ENCODE results near the gene NDC80.

Gene NDC80

DNA sequence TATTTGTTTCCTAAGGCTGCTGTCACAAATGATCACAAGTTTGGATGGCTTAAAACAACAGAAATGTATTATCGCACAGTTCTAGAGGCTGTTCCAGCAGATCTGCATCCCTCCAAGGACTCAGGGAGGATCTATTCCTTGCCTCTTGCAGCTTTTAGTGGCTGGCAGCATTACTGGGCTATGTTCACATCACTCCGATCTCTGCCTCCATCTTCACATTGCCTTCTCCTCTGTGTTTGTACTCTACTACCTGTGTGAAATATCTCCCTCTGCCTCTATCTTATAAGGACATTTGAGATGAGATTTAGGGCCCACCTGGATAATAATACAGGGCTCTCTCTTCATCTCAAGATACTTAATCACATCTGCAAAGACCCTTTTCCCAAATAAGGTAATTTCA lies 18.9 kb downstream of the NDC80 start (continued):
- TF ChIP-seq ZNF292 (tag by site-specific recombination; IDR thresholded peaks at IDR 0.05; ENCODE audit: borderline replicate concordance, low read depth) (no peak), ZNF580 (tag by site-specific recombination; IDR thresholded peaks at IDR 0.05) (no peak), ZNF157 (tag by site-specific recombination; IDR thresholded peaks at IDR 0.05) (no peak)

- Histone ChIP-seq H3K9me3 (ENCODE audit: control insufficient read depth, insufficient read depth, low read depth, low read length) (no peaks in the 10 kb centered on the region), H3K36me3 (ENCODE audit: control insufficient read depth in 2 of 2, insufficient read depth in 1 of 2, low read length in 2 of 2) (peaks cover 38 to 78% of the 10 kb centered on the region in 2 experiments), H3K27ac (ENCODE audit: extremely low read depth, low read depth, low read length) (no peak overlapping the region), H3K4me3 (ENCODE audit: low read depth, low read length) (no peak overlapping the region), H3K4me1 (ENCODE audit: control insufficient read depth, insufficient read depth, low read length) (no peaks in the 10 kb centered on the region; the same call in 1 of the 2 replicates)
- TF ChIP-seq ZNF571 (tag by site-specific recombination; IDR thresholded peaks at IDR 0.05) (no peak), ZNF311 (tag by site-specific recombination; IDR thresholded peaks at IDR 0.05; ENCODE audit: borderline replicate concordance) (no peak), RBAK (tag by site-specific recombination; IDR thresholded peaks at IDR 0.05) (no peak)
- ChIA-PET POLR2A (no interaction called here), CTCF (no interaction called here)
These were observed 26.3 kb downstream of the NDC80 start for GRCh38 chr18:2597639-2598038.

- H3K9me3 ChIP-seq (ENCODE audit: control insufficient read depth, insufficient read depth, low read depth, low read length): no peaks in the 10 kb centered on the region
- CTCF ChIA-PET: no interaction called here
- peaks cover 29 to 89% of the 10 kb centered on the region in 2 experiments for H3K36me3 ChIP-seq (ENCODE audit: control insufficient read depth in 2 of 2, insufficient read depth in 1 of 2, low read length in 2 of 2)
- no peaks in the 10 kb centered on the region for H3K4me1 ChIP-seq (ENCODE audit: control insufficient read depth, insufficient read depth, low read length)
- no peak overlapping the region for H3K27ac ChIP-seq (ENCODE audit: extremely low read depth, low read depth, low read length)
- TF ChIP-seq, protein P1, sequence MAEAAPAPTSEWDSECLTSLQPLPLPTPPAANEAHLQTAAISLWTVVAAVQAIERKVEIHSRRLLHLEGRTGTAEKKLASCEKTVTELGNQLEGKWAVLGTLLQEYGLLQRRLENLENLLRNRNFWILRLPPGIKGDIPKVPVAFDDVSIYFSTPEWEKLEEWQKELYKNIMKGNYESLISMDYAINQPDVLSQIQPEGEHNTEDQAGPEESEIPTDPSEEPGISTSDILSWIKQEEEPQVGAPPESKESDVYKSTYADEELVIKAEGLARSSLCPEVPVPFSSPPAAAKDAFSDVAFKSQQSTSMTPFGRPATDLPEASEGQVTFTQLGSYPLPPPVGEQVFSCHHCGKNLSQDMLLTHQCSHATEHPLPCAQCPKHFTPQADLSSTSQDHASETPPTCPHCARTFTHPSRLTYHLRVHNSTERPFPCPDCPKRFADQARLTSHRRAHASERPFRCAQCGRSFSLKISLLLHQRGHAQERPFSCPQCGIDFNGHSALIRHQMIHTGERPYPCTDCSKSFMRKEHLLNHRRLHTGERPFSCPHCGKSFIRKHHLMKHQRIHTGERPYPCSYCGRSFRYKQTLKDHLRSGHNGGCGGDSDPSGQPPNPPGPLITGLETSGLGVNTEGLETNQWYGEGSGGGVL (tag by site-specific recombination; IDR thresholded peaks at IDR 0.05): no peak
- TF ChIP-seq MZF1 (tag by site-specific recombination; IDR thresholded peaks at IDR 0.05; ENCODE audit: borderline replicate concordance) (no peak), ZNF341 (tag by site-specific recombination; IDR thresholded peaks at IDR 0.05; ENCODE audit: low read depth) (no peak), TCF7L2 (IDR thresholded peaks at IDR 0.05; ENCODE audit: borderline replicate concordance, low read depth, low read length) (no peak), ZNF175 (tag by site-specific recombination; IDR thresholded peaks at IDR 0.05) (no peak), ATF2 (tag by site-specific recombination; IDR thresholded peaks at IDR 0.05; ENCODE audit: low read depth) (no peak), ZNF555 (tag by site-specific recombination; conservative IDR thresholded peaks at IDR 0.05) (no peak), ZNF510 (tag by site-specific recombination; IDR thresholded peaks at IDR 0.05; ENCODE audit: insufficient replicate concordance) (no peak)
- TF ChIP-seq, protein P2, sequence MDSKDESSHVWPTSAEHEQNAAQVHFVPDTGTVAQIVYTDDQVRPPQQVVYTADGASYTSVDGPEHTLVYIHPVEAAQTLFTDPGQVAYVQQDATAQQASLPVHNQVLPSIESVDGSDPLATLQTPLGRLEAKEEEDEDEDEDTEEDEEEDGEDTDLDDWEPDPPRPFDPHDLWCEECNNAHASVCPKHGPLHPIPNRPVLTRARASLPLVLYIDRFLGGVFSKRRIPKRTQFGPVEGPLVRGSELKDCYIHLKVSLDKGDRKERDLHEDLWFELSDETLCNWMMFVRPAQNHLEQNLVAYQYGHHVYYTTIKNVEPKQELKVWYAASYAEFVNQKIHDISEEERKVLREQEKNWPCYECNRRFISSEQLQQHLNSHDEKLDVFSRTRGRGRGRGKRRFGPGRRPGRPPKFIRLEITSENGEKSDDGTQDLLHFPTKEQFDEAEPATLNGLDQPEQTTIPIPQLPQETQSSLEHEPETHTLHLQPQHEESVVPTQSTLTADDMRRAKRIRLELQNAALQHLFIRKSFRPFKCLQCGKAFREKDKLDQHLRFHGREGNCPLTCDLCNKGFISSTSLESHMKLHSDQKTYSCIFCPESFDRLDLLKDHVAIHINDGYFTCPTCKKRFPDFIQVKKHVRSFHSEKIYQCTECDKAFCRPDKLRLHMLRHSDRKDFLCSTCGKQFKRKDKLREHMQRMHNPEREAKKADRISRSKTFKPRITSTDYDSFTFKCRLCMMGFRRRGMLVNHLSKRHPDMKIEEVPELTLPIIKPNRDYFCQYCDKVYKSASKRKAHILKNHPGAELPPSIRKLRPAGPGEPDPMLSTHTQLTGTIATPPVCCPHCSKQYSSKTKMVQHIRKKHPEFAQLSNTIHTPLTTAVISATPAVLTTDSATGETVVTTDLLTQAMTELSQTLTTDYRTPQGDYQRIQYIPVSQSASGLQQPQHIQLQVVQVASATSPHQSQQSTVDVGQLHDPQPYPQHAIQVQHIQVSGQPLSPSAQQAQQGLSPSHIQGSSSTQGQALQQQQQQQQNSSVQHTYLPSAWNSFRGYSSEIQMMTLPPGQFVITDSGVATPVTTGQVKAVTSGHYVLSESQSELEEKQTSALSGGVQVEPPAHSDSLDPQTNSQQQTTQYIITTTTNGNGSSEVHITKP (tag by site-specific recombination; IDR thresholded peaks at IDR 0.05): no peak
- TF ChIP-seq, protein P3, sequence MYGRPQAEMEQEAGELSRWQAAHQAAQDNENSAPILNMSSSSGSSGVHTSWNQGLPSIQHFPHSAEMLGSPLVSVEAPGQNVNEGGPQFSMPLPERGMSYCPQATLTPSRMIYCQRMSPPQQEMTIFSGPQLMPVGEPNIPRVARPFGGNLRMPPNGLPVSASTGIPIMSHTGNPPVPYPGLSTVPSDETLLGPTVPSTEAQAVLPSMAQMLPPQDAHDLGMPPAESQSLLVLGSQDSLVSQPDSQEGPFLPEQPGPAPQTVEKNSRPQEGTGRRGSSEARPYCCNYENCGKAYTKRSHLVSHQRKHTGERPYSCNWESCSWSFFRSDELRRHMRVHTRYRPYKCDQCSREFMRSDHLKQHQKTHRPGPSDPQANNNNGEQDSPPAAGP (tag by site-specific recombination; IDR thresholded peaks at IDR 0.05): no peak
- POLR2A ChIA-PET: no interaction called here
- H3K4me3 ChIP-seq (ENCODE audit: low read depth, low read length): no peak overlapping the region
These were observed 31.5 kb downstream of the NDC80 start for GRCh38 chr18:2602844-2603243.
